Mucosa of descending colon (tissue), 3 donors: Measurements from ENCODE around the gene PSMA3. TPM values are rescaled to one million over a fixed set of nuclear protein-coding genes. Genes with fewer than 3 reads are reported as not detected.

ENCODE experiments used
- ATAC-seq: fragments of 200-7000 bp; cut with Tn5 transposase; one replicate; pipeline ENCODE4 v1.9.1; 2020; ENCODE audit warnings: mild to moderate bottlenecking, moderate library complexity
- DNase-seq, 3 donors: peaks; one replicate each; pipeline ENCODE4 v3.0.0-alpha.2; 2020
- H3K36me3 ChIP-seq: fragments of 200-600 bp; one replicate; pipeline ENCODE4 v1.8.0; 2021; ENCODE audit warnings: low read depth, mild to moderate bottlenecking
- H3K4me1 ChIP-seq: fragments of 200-600 bp; one replicate; pipeline ENCODE4 v1.8.0; 2021; ENCODE audit warnings: low read depth, mild to moderate bottlenecking
- H3K4me3 ChIP-seq: fragments of 200-600 bp; one replicate; pipeline ENCODE4 v1.8.0; 2021; ENCODE audit warnings: mild to moderate bottlenecking
- H3K9me3 ChIP-seq: fragments of 200-600 bp; one replicate; pipeline ENCODE4 v1.8.0; 2021; ENCODE audit warnings: mild to moderate bottlenecking
- intact Hi-C, 2 donors: fragments of 100-400 bp; cut with DNase I in 1 of 2; cut with micrococcal nuclease in 1 of 2; formaldehyde crosslinking; loops; one replicate each; pipeline versions ENCODE4 v1.11.0 to v1.11.1; 2022; cut with DNase I, micrococcal nuclease
- total RNA-seq, 3 donors: library from RNA; stranded (reverse); fragmentation: NEBNext Ultra II Directional in 2 of 3; extraction: Animal tissue kit (Norgen Biotek cat#: 25700) in 2 of 3; gene quantifications; one replicate each; pipeline versions ENCODE4 v1.2.1 to v1.2.4, GENCODE V29; 2021 to 2023
- TF ChIP-seq, protein P1 (sequence below): fragments of 200-600 bp; IDR thresholded peaks from one replicate; pipeline ENCODE4 v1.8.0; 2022; ENCODE audit warnings: antibody characterized with exemption, mild to moderate bottlenecking
- donor health status: DM: no; HTN: no; CAD: no; lungs with moderate emphysema.
- donor health status: DM: no; HTN: no; CAD: no.
- donor health status: DM: no; HTN: yes; CAD: no.

The PSMA3 gene
- total RNA-seq, 3 donors from 2014 or later = 93.2 to 124 (median 105) TPM

DNA sequence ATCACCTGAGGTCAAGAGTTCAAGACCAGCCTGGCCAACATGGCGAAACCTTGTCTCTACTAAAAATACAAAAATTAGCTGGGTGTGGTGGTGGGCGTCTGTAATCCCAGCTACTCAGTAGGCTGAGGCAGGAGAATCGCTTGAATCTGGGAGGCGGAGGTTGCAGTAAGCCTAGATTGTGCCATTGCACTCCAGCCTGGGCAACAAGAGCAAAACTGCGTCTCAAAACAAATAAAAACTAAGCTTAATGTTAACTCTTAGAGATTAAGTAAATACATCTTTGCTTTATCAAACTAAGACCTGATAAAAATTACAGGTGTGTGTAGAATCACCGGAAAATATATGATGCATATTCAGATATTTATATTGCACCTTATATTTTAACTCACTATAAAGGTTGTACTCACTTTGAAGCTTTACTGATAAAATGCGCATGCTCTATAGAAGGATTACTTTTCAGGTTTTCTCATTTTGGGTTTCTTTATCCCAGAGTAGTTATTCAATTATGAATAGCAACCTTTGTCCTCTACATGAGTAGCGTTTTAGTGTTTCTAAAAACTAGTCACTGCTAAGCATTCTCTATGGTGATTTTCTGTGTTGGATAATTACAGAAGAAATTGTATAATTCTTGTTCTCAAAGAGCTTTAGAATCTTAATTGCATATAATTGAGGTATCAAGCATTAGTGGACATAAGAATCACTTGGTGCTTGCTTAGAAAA lies 63.1 kb downstream of the PSMA3 start:
- intact Hi-C loops = no loop called here
- TF ChIP-seq, protein P1, sequence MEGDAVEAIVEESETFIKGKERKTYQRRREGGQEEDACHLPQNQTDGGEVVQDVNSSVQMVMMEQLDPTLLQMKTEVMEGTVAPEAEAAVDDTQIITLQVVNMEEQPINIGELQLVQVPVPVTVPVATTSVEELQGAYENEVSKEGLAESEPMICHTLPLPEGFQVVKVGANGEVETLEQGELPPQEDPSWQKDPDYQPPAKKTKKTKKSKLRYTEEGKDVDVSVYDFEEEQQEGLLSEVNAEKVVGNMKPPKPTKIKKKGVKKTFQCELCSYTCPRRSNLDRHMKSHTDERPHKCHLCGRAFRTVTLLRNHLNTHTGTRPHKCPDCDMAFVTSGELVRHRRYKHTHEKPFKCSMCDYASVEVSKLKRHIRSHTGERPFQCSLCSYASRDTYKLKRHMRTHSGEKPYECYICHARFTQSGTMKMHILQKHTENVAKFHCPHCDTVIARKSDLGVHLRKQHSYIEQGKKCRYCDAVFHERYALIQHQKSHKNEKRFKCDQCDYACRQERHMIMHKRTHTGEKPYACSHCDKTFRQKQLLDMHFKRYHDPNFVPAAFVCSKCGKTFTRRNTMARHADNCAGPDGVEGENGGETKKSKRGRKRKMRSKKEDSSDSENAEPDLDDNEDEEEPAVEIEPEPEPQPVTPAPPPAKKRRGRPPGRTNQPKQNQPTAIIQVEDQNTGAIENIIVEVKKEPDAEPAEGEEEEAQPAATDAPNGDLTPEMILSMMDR = no peak
- Histone ChIP-seq H3K36me3 (no peaks in the 10 kb centered on the region), H3K4me3 (no peak overlapping the region), H3K4me1 (no peaks in the 10 kb centered on the region), H3K9me3 (no peaks in the 10 kb centered on the region)
- no peak for ATAC-seq
- DNase-seq = no peak

DNA sequence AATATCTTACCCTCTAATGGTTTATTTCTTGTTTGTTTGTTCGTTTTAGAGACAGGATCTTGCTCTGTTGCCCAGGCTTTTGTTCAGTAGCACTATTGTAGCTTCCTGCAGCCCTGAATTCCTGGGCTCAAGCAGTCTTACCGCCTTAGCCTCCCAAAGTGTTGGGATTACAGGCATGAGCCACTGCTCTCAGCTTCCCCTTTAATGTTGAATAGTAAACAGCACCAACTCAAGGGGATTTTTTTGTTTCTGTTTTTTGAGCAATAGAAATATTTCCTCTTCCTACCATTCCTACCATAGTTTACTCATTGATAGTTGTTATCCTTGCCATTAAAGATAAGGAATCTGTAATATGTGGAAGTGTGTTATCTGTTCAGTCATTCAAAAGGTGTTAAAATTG lies 64.4 kb downstream of the PSMA3 start:
- no peak for DNase-seq
- H3K36me3 ChIP-seq = no peaks in the 10 kb centered on the region
- no peak for ATAC-seq
- H3K9me3 ChIP-seq = no peaks in the 10 kb centered on the region
- no peak overlapping the region for H3K4me3 ChIP-seq
- H3K4me1 ChIP-seq = no peaks in the 10 kb centered on the region
- TF ChIP-seq, protein P1 = no peak
- intact Hi-C loops = no loop called here

DNA sequence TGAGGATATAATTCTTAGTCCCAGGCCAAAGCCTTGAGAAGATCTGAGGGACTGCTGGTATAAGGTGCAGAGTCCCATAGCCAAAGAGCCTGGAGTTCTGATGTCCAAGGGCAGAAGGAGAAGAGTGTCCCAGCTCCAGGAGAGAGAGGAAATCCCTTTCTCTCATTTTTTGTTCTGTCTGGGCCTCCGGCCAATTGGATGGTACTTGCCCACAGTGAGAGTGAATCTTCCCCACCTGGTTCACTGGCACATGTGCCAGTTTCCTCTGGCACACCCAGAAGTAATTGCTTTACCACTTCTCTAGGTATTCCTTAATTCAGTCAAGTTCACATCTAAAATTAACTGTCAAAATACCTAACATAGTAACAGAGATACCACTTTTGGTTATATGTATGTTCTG lies 69.1 kb downstream of the PSMA3 start:
- ATAC-seq (no peak), DNase-seq (no peak)
- Histone ChIP-seq H3K9me3 (no peaks in the 10 kb centered on the region), H3K4me3 (no peak overlapping the region), H3K36me3 (no peaks in the 10 kb centered on the region), H3K4me1 (no peaks in the 10 kb centered on the region)
- TF ChIP-seq, protein P1 = no peak
- intact Hi-C loops = no loop called here

DNA sequence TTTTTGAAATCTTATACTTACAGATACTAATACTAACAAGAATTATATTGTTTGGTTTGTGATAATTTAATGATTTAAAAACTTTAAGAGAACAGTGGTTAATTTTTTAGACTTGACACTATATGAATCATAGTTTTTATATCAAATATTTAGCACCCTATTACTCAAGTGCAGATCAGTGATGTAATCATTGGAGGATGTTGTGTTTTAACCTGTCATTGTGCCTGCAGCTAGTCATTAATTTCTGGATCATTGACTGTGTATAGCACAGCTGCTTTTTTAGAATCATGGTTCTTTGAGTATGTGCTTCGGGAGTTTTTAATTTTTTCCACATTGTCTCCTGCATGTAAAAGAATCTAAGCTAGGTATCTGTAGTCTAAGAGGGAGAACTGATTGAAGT lies 71.0 kb downstream of the PSMA3 start:
- intact Hi-C loops = no loop called here

More for the DNA sequence above, 71.0 kb downstream of the PSMA3 start:
- ATAC-seq (no peak), DNase-seq (no peak)
- no peaks in the 10 kb centered on the region for H3K9me3 ChIP-seq
- no peak overlapping the region for H3K4me3 ChIP-seq
- H3K36me3 ChIP-seq = peaks cover under 1% of the 10 kb centered on the region
- H3K4me1 ChIP-seq = no peaks in the 10 kb centered on the region
- TF ChIP-seq, protein P1 = no peak

Other genes starting within 250 kb of the PSMA3 start
- gene ARMH4, start 92.6 kb upstream of the PSMA3 start, total RNA-seq = 1 to 10 TPM; 1.3 to 6.9 (median 3.5) TPM
- 10 to 100 TPM; 53.1 to 56.5 (median 54.1) TPM for gene ACTR10, start 44.7 kb upstream of the PSMA3 start, total RNA-seq
- 10 to 100 TPM; 26.3 to 34.6 (median 30.5) TPM for gene ARID4A, start 53.7 kb downstream of the PSMA3 start, total RNA-seq
- gene TOMM20L, start 151.1 kb downstream of the PSMA3 start, total RNA-seq = 1 to 10 TPM in 1 of 3 donors, not detected in 2; 1.0 TPM
- gene TIMM9, start 182.7 kb downstream of the PSMA3 start, total RNA-seq = 10 to 100 TPM; 18.5 to 35.6 (median 22.2) TPM
- 10 to 100 TPM; 15.1 to 17.4 (median 17.4) TPM for gene KIAA0586, start 182.9 kb downstream of the PSMA3 start, total RNA-seq